HG02610 (cell line): ENCODE measurements around the gene EXOC6.
A peak's percentile ranks its signal among the peaks of the same experiment; 100 is the strongest.

Source experiments
- ATAC-seq: cut with Tn5 transposase; IDR thresholded peaks from one replicate; pipeline ENCODE4 v1.9.1; 2021; ENCODE audit warnings: mild to moderate bottlenecking, moderate library complexity; ENCODE audit not compliant: unreplicated experiment

EXOC6 gene, protein sequence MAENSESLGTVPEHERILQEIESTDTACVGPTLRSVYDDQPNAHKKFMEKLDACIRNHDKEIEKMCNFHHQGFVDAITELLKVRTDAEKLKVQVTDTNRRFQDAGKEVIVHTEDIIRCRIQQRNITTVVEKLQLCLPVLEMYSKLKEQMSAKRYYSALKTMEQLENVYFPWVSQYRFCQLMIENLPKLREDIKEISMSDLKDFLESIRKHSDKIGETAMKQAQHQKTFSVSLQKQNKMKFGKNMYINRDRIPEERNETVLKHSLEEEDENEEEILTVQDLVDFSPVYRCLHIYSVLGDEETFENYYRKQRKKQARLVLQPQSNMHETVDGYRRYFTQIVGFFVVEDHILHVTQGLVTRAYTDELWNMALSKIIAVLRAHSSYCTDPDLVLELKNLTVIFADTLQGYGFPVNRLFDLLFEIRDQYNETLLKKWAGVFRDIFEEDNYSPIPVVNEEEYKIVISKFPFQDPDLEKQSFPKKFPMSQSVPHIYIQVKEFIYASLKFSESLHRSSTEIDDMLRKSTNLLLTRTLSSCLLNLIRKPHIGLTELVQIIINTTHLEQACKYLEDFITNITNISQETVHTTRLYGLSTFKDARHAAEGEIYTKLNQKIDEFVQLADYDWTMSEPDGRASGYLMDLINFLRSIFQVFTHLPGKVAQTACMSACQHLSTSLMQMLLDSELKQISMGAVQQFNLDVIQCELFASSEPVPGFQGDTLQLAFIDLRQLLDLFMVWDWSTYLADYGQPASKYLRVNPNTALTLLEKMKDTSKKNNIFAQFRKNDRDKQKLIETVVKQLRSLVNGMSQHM

DNA sequence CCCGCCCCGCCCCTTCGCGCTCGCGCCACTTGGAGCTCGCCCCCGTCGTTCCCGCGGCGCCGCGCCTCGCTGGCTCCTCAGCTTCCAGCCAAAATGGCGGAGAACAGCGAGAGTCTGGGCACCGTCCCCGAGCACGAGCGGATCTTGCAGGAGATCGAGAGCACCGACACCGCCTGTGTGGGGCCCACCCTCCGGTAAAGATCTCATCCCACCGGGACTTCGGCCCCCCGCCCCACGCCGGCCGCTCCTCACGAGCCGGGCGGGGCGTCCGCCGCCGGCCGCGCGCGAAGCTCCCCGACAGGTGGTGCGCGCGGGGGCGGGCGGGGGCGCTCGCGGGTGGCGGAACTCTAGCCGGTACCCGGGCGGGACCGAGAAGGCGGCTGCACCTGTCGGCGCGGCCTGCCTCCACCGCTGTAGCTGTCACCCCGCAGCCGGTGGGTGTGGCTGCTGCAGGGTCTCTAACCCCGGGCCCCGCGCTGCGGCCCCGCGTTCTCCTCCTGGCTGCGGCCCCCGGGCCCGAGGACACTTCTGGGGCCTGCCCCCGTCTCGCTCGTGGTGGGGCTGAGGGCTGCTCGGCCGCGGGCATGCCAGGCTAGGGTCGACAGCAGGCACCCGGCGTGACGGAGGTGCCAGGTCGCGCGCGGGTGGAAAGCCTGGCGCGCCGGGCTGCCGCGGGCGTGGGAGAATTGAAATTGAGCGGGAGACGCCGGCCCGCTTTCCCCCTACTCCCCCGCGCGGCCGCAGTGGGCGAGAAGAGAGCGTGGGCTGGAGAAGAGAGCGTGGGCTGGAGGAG, at the start of gene EXOC6:
Gene EXOC6 (plus strand): TSS at position 80 of the 793 bp plus-strand sequence. CDS start 14 bp downstream, at position 94.
- ATAC-seq: peak; percentile 87

DNA sequence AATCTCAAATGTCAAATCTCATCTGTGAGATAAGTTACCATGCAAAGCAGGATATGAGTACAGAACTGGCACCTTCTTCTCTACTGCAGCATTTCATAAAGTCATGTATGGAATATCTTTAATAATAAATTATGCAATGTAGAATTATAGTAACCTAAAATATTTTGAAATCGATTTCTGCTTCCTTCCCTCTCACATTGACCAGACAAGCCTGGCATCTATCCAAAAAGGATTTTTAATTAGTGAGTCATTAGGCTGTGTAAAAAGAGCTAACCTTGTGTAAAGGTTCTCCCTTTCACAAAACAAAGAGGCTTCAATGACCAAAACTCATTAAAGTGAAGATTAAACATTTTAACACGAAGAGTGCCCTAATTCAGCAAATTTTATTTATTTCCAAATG, 48.8 kb upstream of the EXOC6 start:
- ATAC-seq: no peak

DNA sequence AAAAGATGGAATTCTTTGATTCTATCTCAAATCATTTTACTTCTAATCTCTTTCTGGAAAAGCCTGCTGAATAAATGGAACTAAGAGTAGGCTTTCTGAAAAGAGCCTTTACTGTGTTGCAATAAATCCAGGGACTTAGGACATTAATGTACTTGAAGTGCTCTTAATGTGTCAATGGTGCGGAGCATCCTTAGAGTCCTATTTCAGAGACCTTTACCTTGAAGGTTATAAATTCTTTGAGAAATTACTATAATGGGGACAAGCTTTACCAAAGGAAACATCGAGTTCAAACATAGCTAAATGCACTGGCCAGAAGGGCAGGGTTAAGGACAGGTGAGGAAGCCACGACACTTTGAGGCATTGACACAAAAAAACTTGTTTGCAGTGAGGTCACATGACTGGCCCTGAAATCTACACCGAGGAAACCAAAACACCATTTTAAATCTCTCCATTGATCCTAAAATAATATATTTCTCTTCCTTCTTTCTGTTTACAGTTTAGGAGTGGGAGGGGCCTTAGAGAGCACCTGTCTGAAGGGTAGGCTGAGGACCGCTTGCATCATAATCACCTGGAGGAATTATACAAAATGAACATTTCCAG, 48.1 kb upstream of the EXOC6 start:
- no peak for ATAC-seq

DNA sequence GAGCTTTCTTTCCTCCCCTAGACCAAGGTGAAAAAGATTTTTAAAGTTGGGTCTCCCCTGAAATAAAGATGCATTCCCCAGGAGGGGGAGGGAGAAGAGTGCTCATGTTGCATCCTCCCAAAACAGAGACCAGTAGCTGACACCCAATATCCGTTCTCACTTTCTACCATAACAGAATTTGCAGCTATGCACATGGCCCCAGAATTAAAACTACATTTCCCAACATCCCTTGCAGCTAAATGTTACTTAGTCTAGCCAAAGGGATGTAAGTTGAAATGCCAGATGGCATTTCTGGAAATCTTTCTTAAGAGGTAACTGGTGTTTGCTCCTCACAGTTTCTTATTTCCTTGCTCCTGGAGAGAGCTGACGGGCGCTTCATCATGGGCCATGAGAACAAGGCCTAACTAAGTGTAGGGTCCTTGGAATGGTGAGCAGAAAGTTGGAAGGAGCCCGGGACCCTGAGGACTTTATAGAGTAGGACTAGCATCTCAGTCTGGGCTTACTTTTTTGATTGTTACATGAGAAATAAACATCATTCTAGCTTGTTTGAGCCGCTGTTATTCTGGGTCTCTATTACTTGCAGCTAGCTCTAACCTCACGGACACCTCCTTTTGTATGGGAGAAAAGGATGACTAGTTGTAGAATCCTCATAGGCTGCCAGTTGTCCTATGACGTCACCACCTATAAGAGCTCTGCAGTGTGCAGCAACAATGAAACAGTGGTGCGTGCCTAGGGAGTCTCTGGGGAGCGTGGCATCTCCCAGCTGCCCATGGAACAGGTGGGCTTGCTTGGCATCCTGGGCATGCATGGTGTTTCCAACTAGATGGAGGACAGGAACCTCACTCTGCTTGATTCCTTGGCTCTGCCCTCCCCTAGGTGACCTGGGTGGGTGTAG, 46.1 kb upstream of the EXOC6 start:
- no peak for ATAC-seq

DNA sequence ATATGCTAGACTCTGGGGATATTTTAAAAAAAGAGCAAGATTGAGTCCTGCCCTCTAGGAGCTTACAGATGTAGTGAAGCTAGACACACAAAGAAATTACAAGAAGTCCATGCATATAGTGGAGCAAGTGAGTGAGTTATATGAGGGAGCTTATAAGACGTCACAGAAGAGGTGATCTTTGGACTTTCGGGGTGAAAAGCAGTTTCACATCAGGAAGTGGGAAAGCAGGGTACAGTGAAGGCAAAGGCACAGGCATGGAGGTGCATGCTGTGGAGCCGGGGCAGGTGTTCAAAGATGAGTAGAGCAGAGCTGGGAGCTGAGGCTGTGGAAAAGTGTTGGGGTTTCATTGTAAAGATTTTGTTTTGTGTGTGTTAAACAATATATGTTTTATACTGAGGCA, 38.5 kb upstream of the EXOC6 start:
- no peak for ATAC-seq

DNA sequence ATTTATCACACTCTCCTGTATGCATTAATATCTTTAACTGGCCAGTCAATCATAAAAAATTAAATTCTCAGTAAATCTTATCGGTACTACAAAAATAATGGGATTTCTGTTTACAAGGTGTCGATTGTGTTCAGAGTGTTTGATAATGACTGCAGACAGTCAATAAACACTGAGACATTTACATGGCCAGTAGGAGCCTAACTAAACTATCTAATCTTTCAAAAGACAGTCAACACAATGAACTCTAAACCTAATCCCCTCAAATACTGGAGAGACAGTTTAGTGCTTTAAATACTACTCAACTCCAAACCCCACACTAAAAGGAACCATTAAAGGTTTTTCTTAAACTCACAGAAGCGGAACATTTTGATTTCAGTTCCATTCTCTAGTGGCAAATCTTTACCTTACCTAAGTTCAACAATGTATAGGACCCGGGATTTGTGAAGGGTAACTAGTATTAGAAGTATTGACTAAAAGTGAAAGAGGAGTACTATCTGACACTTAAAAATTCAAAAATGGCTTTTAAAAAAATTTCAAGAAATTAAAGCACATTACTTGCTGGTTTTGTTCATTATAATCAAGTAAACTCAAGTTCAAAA, 37.3 kb upstream of the EXOC6 start:
- ATAC-seq: no peak

DNA sequence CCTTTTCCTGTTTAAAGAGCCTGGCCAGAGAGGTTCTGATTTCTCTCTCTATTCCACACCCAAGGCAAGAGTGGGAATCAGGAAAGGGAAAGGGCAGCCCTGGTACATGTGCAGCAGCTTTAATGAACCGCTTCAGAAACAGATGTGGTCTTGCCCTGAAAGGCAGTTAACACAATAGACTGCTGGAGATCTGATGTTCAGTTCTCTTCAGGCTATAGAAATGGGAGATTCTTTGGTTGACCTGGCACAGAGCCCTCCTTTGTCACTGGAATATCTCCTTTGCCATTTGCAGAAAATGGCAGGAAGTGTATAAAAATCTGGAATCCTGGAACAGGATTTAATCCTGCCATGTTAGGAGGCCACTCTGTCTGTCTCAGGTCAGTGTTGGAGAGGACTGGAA, 36.3 kb upstream of the EXOC6 start:
- ATAC-seq: no peak

DNA sequence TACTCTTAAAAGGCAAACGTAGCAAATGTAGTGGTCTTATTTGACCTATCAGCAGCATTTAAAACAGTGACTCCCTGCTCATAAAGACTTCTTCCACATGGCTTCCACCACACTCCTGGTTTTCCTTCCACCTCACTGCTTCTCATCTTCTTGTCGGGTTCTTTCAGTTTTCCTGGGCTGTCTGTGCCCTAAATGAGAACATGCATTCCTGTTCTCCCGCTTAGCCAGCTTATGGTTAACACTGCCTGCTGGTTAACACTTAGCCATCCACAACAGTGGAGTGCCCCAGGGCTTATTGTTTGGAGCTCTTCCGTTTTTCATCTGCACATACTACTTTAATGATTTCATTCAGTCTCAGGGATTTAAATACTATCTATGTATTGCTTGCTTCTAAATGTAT, 34.3 kb upstream of the EXOC6 start:
- ATAC-seq: no peak

DNA sequence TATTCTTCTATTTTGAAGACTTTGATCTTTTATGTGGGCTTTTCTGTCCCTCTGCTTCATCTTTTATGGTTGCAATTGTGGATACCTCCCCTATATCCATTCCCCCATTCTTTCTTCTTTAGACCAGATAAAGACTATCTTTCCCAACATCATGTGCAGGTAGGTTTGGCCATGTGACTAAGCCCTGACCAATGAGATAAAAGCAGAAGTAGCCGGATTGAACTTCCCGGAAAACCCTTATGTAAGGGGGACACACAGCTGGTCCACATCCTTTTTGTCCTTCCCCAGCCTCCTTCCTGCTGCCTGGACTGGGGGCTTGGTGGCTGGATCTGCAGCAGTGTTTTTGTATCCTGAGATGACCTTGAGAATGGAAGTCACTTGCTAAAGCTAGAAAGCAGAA, 33.5 kb upstream of the EXOC6 start:
- no peak for ATAC-seq

DNA sequence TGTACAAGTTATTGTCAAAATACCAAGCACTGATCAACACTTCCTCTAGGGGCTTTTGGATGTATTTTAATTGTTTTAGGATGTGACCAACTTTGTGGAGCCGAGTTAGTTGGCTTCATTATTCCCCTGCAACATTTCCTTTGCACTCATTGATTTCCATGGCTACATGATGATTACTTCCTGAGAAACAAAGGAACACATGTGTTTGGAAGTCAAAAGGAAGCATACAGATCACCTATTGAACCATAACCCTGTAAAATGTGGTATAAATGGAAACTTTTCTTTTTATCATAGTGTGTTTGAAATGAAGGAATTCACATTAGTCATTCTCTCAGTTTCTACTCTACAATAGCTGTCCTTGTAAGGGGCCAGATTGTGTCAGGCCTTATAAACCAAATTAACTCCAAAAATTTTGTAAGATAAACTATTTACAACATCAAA, 32.2 kb upstream of the EXOC6 start:
- ATAC-seq: no peak

DNA sequence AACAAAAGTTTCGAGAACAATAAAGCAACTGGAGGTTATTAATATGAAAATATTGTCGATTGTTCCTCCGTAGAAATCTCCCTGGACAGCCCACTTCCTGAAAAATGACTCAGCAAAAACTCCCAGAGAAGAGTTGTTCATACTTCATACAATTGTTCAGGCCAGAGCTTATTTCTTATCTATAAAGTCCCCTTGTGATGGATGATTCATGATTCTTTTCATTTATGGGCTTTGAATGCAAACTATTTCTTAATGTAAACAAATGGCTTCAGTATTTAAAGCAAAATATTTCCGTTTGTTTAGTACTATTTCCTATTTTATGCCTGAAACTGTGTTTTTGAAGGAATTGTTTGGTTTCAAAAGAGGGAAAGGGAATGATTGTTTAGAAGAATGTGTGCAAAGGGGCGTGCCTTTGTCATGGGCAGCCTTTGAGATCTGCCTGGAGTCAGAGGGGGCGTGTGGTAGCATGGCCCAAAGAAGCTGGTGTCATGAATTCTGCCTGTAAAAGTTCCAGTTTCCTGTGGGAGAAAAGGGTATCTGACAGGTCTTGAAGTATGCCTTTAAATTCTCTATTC, 26.2 kb upstream of the EXOC6 start:
- no peak for ATAC-seq

DNA sequence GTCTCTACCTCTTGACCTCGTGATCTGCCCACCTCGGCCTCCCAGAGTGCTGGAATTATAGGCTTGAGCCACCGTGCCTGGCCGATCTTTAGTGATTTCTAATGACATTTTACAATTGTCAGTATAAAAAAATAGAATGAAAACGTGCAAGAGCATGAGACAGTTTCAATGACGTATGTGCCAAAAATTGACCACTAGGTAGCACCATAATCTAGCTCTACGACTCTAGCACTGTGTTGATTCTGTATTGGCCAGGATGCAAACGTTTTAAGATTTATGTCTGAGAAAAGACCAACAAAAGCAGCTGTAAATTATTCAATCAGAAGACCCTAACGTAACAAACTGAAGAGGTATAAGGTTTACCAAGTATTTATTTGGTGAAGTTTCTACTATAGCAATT, 25.4 kb upstream of the EXOC6 start:
- no peak for ATAC-seq

DNA sequence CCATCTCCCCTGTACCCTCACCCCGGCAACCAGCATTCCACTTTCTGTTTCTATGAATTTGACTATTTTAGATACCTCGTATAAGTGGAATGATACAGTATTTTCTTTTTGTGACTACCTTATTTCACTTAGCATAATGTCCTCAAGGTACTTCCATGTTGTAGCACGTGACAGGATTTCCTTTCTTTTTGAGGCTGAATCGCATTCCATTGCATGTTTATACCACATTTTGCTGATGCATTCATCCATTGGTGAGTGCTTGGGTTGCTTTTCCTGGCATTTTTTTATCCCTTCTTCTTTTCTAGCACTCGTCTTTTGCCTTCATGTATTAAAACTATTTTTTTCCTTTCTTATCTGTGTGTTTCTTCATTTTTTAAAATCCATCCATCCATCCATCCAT, 22.3 kb upstream of the EXOC6 start:
- ATAC-seq: no peak

DNA sequence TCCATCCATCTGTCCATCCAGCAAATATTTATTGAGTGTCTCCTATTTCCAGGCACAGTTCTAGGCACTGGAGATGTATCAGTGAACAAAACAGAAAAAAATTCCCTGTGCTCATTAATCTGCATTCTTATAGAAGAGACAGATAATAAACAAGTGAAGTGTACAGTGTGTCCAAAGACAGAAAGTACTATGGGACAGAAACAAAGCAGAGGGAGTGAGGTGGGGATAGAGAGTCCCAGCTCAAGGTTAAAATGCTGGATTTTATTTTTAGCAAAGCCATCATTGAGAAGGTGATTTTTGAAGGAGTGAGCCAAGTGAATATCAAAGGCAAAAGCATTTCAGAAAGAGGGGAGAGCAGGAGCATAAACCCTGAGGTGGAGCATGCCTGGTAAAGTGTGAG, 21.8 kb upstream of the EXOC6 start:
- ATAC-seq: no peak

DNA sequence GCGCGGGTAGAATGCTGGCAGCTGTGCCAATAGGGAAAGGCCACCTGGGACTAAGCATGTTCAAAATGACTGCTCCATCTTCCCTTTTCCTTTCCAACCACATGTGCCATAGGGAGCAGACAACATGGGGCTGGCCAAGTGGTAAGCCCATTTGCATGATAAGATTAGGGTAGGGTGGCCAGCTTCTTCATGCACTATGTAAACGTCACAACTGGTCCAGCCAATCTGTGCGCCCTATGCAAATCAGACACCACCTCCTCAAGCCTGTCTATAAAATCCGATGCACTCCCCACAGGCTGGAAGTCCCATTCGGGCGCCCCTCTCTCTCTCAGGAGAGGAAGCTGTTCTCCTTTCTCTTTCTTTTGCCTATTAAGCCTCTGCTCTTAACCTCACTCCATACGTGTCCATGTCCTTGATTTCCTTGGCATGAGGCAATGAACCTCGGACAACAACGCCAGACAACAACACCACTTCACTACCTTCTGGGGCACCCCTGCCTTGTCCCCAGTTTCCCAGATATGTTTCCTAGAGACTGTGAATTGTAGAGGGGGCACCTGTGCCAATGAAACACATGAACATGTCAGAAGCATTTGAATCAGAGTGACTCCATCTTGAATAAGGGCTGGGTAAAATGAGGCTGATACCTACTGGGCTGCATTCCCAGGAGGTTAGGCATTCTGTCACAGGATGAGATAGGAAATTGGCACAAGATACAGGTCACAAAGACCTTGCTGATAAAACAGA, 19.1 kb upstream of the EXOC6 start:
- no peak for ATAC-seq

DNA sequence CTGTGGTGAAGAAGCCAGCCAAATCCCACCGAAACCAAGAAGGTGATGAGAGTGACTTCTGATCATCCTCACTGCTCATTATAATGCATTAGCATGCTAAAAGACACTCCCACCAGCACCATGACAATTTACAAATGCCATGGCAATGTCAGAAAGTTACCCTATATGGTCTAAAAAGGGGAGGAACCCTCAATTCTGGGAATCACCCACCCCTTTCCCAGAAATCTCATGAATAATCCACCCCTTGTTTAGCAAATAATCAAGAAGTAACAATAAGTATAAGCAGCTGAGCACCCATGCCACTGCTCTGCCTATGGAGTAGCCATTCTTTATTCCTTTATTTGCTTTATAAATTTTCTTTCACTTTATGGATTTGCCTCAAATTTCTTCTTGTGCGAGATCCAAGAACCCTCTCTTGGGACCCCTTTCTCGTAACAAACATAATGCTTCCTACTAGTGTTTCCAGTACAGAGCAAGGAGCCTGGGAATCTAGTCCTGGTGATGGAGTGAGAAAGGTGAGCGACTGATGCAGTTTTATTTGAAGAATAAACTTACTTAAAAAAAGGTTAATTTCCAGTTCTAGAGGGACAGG, 18.4 kb upstream of the EXOC6 start:
- ATAC-seq: no peak

DNA sequence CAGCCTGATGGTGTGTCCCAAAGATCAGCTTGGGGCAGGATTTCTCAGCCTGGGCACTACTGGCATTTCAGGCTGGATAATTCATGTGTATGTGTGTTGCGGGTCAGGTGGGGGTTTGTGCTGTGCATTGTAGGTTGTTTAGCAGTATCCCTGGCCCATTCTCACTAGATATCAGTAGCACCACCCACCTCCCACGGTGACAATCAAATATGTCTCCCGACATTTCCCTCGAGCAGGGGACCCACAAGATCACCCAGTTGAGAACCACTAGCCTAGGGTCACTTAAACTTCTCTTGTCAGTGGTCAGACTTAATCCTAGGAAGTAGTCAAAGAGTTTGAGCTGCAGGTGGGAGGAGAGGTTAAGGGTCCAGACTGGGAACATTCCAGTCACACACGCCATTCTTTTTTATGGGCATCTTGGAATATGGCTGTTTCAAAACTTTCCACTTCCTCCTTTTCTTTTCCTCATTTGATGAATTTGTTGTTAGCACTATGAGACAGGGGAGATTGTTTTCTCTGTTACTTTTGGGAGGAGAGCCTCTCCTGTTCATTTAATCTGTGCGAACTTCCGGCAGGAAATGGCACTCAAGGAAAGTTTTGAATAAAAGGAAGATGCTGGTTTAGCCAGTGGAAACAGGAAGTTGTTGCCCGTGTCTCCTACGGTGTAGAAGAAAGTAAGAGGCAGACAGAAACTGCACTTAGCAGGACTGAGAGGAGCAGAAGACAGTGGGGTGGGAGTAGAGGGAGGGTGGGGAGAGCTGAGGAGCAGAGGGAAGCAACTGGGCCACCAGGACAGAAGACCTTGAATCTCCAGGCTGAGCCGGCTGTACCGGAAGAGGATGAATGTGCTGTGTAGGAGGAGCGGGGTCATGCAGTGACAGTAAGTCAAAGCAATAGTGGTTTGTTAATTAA, 17.6 kb upstream of the EXOC6 start:
- no peak for ATAC-seq
